SH-SY5Y (cell line): ENCODE measurements around the gene P4HB.

Experiments used
- GATA2 ChIP-seq: IDR thresholded peaks from 2 replicates; pipeline ENCODE4 v1.6.1; 2011; ENCODE audit warnings: mild to moderate bottlenecking, low read depth, low read length
- GATA3 ChIP-seq: IDR thresholded peaks from 2 replicates; pipeline ENCODE4 v1.6.1; 2011; ENCODE audit warnings: low read depth, mild to moderate bottlenecking, low read length, moderate library complexity

The P4HB gene

DNA sequence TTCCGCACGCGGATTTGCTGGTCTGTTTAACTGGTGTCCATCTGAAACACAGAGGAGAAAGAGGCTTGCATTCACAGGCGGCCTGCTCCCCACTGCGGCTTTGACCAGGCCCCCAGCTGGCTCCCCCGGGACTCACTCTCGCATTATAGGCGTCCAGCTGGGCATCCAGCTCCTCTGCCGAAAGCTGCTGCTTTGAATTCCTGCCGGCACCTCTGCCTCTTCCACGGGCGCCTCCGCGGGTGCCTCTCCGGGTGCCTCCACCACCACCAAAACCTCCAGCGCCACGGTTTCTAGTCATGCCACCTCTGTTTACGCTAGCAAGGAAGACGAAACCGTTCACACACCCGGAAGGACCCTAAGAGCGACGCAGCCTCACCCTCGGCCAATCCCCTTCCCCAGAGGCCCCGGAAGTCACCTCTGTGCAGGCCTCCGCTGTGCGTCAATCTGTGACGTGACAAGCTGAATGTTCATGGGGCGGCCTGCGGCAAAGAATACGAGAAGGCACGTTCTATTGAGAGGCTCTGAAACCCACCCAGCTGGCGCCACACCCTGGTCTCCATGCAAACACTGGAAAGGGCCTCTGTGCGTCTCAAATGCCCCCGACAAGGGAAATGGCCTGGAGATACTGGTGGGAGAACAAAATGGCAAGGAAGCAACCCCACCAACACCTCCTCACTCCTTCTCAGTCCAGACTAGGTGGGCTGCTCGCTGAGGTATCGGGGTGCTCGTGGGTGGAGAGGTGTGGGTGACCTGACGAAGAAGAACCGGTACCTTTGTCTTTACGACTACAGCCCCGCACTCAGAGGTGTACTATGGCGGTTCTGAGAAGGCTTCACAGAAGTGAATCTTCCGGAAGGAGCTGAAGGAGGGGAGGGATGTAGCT, 28.0 kb upstream of the P4HB start:
- no peak for TF ChIP-seq GATA3
- TF ChIP-seq GATA2, result no peak

DNA sequence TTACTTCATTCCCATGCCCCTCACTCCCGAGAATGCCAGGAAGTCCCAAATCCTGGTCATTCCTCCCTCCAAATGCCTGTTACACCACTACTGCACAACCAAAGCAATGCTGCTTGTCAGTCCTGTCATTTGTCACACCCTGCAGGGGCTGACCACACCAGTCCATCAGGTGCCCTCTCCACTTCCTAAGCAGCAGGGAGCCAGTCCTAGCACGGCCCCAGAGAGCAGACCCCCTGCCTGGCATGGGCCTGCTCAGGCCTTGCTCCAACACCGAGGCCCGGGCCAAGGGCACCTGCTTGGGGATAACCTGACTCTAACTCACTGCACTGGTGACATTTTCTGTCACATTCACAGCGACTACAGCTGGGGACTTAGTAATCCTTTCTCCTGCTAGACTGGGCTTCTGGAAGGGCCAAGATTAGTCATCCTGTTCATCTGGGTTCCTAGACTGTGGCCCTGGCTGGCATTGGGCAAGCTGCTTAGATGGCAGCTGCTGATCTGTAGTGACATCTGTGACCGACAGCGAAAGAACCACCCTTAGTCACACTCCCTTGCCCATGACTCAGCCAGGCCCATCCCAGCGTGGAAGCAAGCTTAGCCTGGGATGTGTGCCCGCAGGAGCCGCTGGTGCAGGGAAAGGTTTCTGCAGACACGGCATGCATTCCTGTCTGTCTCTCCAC, 25.7 kb upstream of the P4HB start:
- TF ChIP-seq GATA3 (no peak), GATA2 (no peak)

DNA sequence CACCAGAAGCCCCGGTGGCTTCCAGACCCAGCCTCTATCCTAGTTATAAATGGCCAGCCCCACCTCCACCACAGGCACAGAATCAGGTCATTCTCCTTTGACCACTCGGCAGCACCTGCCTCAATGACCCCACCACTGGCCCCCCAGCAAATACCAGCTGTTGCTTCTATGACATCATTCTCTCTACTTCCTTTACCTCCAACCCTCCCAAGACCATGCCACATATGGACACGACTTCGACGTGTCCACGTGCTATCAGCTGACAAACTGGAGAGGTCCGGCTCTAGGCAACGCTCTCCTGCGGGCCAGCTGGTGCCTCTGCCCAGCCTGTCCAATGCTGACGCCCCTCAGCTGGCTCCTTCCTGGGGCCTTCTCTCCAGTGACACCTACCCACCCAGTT, 25.1 kb upstream of the P4HB start:
- TF ChIP-seq GATA2 (no peak), GATA3 (no peak)

DNA sequence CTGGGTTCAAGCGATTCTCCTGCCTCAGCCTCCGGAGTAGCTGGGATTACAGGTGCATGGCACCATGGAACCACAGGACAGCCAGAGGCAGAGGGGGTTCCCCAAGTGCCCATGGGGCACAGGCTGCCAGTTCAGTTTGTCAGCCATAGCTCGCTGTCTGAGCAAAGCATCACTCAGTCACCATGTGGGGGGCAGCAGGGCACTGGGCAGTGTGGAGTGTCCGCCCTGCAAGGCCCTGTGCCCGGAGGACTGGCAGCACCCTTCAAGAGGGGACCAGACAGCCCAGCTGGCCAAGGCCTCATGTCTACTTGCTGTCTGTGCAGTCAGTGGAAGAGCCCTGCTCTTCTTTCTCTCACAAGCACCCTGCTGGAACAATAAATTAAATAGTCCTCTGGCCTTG, 24.6 kb upstream of the P4HB start:
- TF ChIP-seq GATA3, result no peak

DNA sequence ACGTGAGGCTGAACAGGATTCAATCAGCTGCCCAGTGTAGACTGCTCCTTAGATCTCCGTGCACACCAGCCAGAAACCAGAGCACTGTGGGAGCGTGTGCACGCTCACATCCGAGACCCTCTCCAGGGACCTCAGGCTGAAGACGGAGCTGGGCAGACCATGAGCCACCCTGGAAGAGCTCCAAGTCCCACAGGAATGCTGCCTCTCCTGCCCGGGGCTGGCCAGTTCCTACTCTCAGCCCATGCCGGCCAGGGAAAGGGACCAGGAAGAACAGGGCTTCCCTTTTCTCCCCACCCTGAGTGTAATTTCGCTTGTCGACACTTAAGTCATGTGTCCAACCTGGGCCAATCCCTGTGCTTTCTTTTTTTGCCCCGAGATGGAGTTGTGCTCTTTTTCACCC, 24.2 kb upstream of the P4HB start:
- no peak for TF ChIP-seq GATA3
- no peak for TF ChIP-seq GATA2

DNA sequence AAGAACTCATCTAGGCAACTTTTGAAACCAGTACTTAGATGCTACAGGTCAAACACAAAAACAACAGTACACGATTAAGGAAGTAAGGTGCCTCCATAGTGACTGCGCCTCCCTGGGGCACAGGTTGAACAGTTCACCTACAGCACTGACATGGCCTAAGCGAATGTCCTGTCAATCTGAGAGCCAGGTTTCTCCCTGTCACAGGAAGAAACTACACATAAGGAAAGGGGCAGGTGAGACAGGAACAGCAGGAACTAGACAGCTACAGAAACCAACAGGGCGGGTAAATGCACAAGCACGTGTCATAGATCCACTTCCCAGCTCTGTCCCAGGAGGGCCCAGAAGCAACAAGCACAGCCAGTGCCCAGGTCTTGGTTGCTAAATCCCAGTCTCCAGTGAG, 18.8 kb upstream of the P4HB start:
- TF ChIP-seq GATA2 (no peak), GATA3 (no peak)

DNA sequence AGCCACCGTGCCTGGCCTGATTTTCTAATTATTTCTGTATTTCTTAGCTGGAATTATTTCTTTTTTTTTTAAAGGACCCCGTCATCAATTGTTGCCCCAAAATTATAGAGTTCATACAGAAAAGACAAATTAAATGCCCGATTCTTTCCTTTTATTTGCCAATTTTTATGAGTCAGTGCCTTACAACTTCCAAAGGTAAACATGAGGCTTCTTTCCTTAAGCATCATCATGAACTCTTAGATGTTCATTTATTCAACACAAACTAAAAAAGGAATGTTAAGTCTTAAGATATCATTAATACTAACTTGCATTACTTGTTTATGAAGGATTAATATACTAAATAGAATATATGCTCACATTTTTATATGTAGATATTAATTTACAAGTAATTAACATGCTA, 18.0 kb upstream of the P4HB start:
- no peak for TF ChIP-seq GATA3
- no peak for TF ChIP-seq GATA2

DNA sequence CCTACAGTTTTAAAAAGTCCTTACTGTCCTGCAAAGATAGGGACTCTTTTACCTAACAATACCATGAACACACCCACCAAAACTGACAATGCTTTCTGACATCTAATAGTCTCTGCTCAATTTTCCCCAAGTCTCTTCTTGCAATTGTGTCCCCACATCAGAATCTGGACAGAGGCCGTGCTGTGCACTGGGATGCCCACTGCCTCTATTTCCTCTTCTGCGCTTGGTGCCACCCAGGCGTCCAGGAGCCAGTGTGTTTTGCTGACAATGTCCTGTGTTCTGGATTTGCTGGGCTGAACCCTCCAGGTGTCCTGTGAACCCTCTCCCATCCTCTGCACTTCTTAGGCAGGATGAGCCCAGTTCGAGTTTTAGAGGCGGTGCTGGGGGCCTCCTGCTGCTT, 17.2 kb upstream of the P4HB start:
- TF ChIP-seq GATA2 (no peak), GATA3 (no peak)

DNA sequence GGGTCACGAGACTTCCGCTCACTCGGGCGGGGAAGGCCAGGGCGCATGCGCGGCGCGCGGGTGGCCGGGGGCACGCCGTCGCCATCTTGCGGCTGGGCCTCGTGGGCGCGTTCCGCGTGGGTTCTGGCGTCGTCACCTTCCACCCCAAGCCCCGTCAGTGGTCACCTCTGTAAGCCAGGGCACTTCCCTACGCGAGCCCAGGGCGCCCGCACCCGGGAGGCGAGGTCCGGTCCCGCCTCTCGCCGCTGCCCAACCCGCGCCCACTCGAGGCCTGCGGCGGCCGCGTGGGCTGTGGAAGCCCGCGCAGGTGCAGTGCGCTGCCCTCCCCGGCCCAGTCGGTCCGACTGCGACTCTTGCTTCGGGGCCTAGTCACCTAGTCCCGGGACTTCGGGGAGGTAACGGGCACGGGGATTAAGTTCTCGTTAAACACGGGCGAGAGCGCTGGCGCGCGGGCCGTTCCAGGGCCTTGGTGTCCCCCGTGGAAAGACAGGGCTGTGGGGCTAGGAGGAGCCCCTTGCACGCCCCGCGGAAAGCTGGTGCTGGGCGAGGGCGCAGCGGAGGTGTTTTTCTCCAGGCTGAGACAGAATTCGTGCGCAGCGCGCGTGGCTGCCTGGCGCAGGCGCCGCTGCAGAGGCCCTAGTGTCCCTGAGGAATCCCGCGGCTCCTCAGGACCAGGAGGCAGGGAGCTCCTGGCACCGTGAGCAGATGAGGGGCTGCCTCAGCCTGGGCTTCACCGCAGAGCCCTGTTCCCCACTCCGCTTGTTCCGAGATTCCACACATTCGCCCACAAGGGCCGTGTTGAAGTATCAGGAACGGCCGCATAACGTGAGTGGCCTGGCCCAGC, 11.3 kb upstream of the P4HB start:
- TF ChIP-seq GATA3, result no peak

DNA sequence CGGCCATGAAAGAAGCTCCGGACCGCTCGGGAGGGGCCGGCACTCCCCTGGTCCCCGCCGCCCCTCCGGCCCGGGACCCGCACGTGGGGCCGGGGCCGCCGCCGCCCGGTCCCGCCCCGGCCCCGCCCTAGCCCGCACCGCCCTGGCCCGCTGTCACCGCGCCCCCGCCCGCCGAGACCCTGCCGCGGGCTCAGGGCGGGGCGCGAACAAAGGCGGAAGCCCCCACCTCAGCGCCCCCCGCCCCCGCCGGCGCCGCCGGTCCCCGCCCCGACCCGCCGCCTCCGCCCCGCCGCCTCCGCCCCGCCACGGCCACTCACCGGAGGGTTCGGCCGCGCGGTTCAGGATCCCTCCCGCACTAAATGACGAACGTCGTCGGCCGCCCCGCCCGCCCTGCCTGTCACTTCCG, 10.6 kb upstream of the P4HB start, which contains the start of gene ARHGDIA:
TSS of gene ARHGDIA (minus strand) at position 357 of the 406 bp plus-strand sequence. CDS start 1,407 bp downstream, outside the sequence.
- TF ChIP-seq GATA2, result no peak
- TF ChIP-seq GATA3, result no peak

DNA sequence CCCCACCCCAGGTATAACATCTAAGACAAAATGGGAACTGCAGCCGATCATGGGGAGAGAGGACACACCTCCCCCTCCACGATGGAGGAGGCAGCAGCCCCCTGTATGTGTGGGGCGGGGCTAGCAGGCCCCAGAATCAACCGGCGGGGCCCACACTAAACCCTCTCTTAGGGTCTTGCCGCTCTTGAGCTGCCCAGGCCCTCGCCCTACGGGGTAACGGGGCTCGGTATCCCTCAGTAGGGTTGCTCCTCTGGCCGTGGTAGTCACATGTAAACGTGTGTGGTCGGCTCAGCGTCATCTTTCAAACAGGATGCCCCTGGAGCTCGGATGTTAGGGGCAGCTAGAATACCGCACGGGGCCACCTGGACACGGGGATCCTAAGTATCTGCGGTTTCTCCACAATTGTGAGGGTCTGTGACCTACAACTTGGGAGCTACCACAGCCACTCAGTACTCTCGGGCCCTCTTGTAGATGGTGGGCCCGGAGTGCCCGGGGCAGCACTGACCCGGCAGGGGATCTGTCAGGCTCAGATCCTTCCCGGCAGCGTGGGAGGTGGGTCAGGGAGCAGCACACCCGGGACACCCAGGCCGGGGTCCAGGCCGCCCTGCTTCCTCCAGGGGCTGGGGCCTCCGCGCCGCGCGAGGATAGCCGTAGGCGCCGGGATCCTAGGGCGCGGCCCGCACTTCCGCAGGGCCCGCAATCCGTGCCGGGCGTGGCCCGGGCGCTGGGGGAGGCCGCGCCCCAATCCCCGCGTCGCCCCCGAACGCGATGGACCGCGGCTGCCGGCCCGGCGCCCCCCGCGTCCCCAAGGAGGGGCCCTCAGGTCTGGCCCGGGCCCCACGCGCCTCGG, 10.0 kb upstream of the P4HB start:
- no peak for TF ChIP-seq GATA2
- TF ChIP-seq GATA3, result no peak

DNA sequence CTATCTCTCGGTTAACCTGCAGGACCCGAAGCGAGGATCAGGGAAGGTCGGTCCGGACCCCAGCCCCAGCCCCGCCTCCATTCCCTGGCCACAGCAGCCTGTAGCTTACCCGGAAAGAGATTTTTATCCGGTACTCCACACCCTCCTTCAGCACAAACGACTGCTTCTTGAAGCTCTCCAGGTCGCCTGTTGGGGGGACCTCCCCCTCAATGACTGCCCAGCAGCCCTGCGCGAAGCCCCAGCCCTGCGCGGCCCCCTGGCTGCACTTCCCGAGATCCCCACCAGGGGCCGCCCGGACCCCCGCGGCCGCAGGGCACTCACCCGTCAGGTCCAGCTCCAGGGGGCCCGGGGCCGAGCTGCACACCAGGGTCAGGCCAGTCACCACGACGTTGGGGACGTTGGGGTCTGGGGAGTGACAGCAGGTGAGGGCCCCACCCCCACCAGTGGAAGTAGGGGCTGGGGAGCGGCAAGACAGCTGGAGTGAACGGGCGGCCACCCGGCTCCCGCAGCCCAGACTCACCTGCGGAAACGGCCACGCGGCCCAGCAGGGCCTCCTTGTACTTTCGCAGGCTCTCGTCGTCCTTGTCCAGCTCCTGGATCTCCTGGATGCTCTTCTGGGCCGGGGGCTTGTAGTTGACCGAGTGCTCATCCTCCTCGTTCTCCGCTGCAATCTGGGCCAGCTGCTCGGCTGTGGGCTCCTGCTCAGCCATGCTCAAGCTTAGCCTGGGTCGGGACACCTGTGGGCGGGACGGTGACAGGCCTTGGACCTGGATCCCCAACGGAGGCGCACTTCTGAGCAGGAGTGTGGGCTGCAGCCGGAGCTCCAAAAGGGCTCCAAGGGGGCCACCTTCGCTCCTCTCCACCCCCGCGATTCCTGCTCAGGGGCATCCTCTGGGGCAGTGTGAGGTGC, 9.1 kb upstream of the P4HB start:
- TF ChIP-seq GATA2 (no peak), GATA3 (no peak)

DNA sequence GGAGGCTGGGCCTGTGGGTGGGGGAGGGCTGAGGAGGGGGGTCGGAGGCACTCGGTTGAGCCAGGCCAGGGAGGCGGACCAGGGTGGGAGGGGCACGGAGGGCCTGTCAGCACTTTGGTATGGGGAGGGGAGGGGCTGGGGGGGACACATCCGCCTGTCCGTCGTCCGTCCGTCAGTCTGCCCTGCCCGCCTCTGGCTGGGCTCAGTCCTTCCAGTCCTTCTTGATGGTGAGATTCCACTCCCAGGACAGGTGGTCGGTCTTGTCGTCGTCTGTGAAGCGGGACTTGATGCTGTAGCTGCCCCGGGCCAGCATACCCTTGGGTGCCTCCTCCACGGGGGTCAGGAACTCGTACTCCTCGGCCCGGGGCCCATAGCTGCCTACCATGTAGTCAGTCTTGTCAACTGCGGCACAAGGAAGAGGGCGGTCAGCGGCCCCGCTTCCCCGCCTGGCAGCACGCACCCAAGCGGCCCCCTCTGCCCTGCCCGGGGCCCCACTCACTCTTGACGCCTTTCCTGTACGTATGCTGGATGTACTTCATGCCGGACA, 8.4 kb upstream of the P4HB start:
- TF ChIP-seq GATA3 (no peak), GATA2 (no peak)
